IMR-90 (cell line): ENCODE data around the gene BEAN1. TPM values are rescaled to one million over a fixed set of nuclear protein-coding genes. Genes with fewer than 3 reads are reported as not detected.

Source experiments
- ATAC-seq: fragments of 200-7000 bp; cut with Tn5 transposase; 2 replicates; pipeline ENCODE4 v1.9.1; 2020; ENCODE audit warnings: low read depth, mild to moderate bottlenecking, moderate library complexity
- BruUV-seq: library from RNA; stranded (reverse); fragments of 400-500 nt; replicated peaks from 2 replicates; lab custom pipeline; 2021; lab: Mats Ljungman, UMichigan
- CTCF ChIA-PET: fragments of 300-600 bp; formaldehyde crosslinking; extraction: SDS; loops from one replicate; lab custom pipeline; 2021; ENCODE audit warnings: antibody characterized with exemption; lab: Yijun Ruan, JAX
- POLR2A ChIA-PET: fragments of 300-600 bp; sonication (Branson Sonifier 250); formaldehyde crosslinking; loops from one replicate; lab custom pipeline; 2022; ENCODE audit warnings: antibody characterized with exemption; ENCODE audit not compliant: unreplicated experiment; lab: Charles Lee
- DNase-seq: peaks from one replicate; pipeline ENCODE4 v3.0.0; 2013
- H2AFZ ChIP-seq: replicated peaks from 2 replicates; pipeline ENCODE3; 2013; ENCODE audit warnings: low read length, mild to moderate bottlenecking; ENCODE audit not compliant: poor library complexity
- H2AK5ac ChIP-seq: 2 replicates; pipeline ENCODE4 v1.6.1; 2013; ENCODE audit warnings: low read depth, low read length, inconsistent platforms
- H2AK9ac ChIP-seq: replicated peaks from 2 replicates; pipeline ENCODE3; 2013; ENCODE audit warnings: mild to moderate bottlenecking, low read depth, low read length, moderate library complexity; ENCODE audit not compliant: poor library complexity
- H2BK120ac ChIP-seq: 2 replicates; pipeline ENCODE4 v1.6.1; 2013; ENCODE audit warnings: low read depth, low read length, inconsistent platforms
- H2BK15ac ChIP-seq: 3 replicates; pipeline ENCODE4 v1.6.1; 2013; ENCODE audit warnings: low read depth, low read length, inconsistent platforms
- H2BK20ac ChIP-seq: 2 replicates; pipeline ENCODE4 v1.6.1; 2013; ENCODE audit warnings: low read depth, mild to moderate bottlenecking, inconsistent platforms, low read length, moderate library complexity
- H2BK5ac ChIP-seq: 2 replicates; pipeline ENCODE4 v1.6.1; 2013; ENCODE audit warnings: mild to moderate bottlenecking, low read depth, low read length, inconsistent platforms; ENCODE audit not compliant: poor library complexity, severe bottlenecking
- H3K14ac ChIP-seq: replicated peaks from 2 replicates; pipeline ENCODE4 v1.6.1; 2013; ENCODE audit warnings: low read depth, low read length, inconsistent platforms
- H3K18ac ChIP-seq: 2 replicates; pipeline ENCODE4 v1.6.1; 2013; ENCODE audit warnings: low read depth, low read length, control low read depth
- H3K23ac ChIP-seq: 2 replicates; pipeline ENCODE4 v1.6.1; 2013; ENCODE audit warnings: low read depth, low read length, inconsistent platforms
- H3K27ac ChIP-seq: 2 replicates; pipeline ENCODE4 v1.5.1; 2013; ENCODE audit warnings: mild to moderate bottlenecking, control low read depth, low read length; ENCODE audit not compliant: insufficient read depth
- H3K27me3 ChIP-seq: 2 replicates; pipeline ENCODE4 v1.6.1; 2013; ENCODE audit warnings: low read length; ENCODE audit not compliant: control insufficient read depth, insufficient read depth
- H3K36me3 ChIP-seq: 2 replicates; pipeline ENCODE4 v1.6.1; 2013; ENCODE audit warnings: low read length, mixed read lengths; ENCODE audit not compliant: control insufficient read depth, insufficient read depth
- H3K4ac ChIP-seq: 2 replicates; pipeline ENCODE4 v1.6.1; 2013; ENCODE audit warnings: low read depth, low read length, inconsistent platforms
- H3K4me1 ChIP-seq: 2 replicates; pipeline ENCODE4 v1.6.1; 2013; ENCODE audit warnings: low read length, mixed read lengths; ENCODE audit not compliant: control insufficient read depth, insufficient read depth
- H3K4me2 ChIP-seq: 2 replicates; pipeline ENCODE4 v1.6.1; 2013; ENCODE audit warnings: low read depth, mild to moderate bottlenecking, control low read depth, low read length, moderate library complexity
- H3K4me3 ChIP-seq: 2 replicates; pipeline ENCODE4 v1.5.1; 2013; ENCODE audit warnings: low read depth, mild to moderate bottlenecking, control low read depth, low read length, moderate library complexity; ENCODE audit not compliant: insufficient read depth
- H3K56ac ChIP-seq: 2 replicates; pipeline ENCODE4 v1.6.1; 2013; ENCODE audit warnings: low read length, inconsistent platforms; ENCODE audit not compliant: insufficient read depth; ENCODE audit errors: extremely low read depth
- H3K79me1 ChIP-seq, 2 experiments: 2 replicates each; pipeline ENCODE4 v1.6.1; 2013; ENCODE audit warnings: low read length in 2 of 2, inconsistent platforms in 1 of 2, low read depth in 1 of 2
- H3K9ac ChIP-seq: 2 replicates; pipeline ENCODE4 v1.6.1; 2013; ENCODE audit warnings: low read depth, low read length, control low read depth
- H3K9me1 ChIP-seq: 2 replicates; pipeline ENCODE4 v1.6.1; 2013; ENCODE audit warnings: low read length, inconsistent platforms; ENCODE audit not compliant: insufficient read depth
- H3K9me3 ChIP-seq: 2 replicates; pipeline ENCODE4 v1.6.1; 2013; ENCODE audit warnings: low read length; ENCODE audit not compliant: control insufficient read depth, insufficient read depth
- H4K20me1 ChIP-seq: 2 replicates; pipeline ENCODE4 v1.6.1; 2013; ENCODE audit warnings: low read length, inconsistent platforms; ENCODE audit not compliant: insufficient read depth
- H4K5ac ChIP-seq: 2 replicates; pipeline ENCODE4 v1.6.1; 2013; ENCODE audit warnings: mild to moderate bottlenecking, low read depth, low read length, control low read depth
- H4K8ac ChIP-seq, 2 experiments: 2 replicates each; pipeline ENCODE4 v1.6.1; 2013; ENCODE audit warnings: low read depth in 2 of 2, low read length in 2 of 2, control low read depth in 1 of 2, inconsistent platforms in 1 of 2
- H4K91ac ChIP-seq: 2 replicates; pipeline ENCODE4 v1.6.1; 2013; ENCODE audit warnings: low read depth, low read length, inconsistent platforms; ENCODE audit not compliant: insufficient read depth
- BHLHE40 ChIP-seq: fragments of 150-350 bp; IDR thresholded peaks from 2 replicates; pipeline ENCODE4 v1.6.1; 2016; ENCODE audit warnings: mild to moderate bottlenecking, low read depth, low read length
- CEBPB ChIP-seq: IDR thresholded peaks from 2 replicates; pipeline ENCODE4 v1.6.1; 2012; ENCODE audit warnings: low read depth, low read length, improper control_type of control experiment
- FOS ChIP-seq: fragments of 150-350 bp; IDR thresholded peaks from 2 replicates; pipeline ENCODE4 v1.6.1; 2016; ENCODE audit warnings: low read depth, low read length
- MAFK ChIP-seq: IDR thresholded peaks from 2 replicates; pipeline ENCODE4 v1.6.1; 2012; ENCODE audit warnings: low read depth, low read length, improper control_type of control experiment
- NFE2L2 ChIP-seq: fragments of 150-350 bp; IDR thresholded peaks from 2 replicates; pipeline ENCODE4 v1.6.1; 2016; ENCODE audit warnings: low read depth, mild to moderate bottlenecking, low read length
- POLR2A ChIP-seq: IDR thresholded peaks from 2 replicates; pipeline ENCODE4 v1.6.1; 2012; ENCODE audit warnings: mild to moderate bottlenecking, low read depth, low read length
- RAD21 ChIP-seq: IDR thresholded peaks from 2 replicates; pipeline ENCODE4 v1.6.1; 2012; ENCODE audit warnings: low read length, improper control_type of control experiment
- SMC3 ChIP-seq: fragments of 150-350 bp; IDR thresholded peaks from 2 replicates; pipeline ENCODE4 v1.6.1; 2016; ENCODE audit warnings: low read depth, mild to moderate bottlenecking, antibody characterized with exemption, low read length, moderate library complexity
- WGBS, 2 experiments: methylation state at CpG; one replicate each; pipeline versions ENCODE4 v1.1.5 to v1.1.7; 2013; ENCODE audit warnings: missing lambda C conversion rate in 2 of 2; ENCODE audit not compliant: insufficient read length in 1 of 2; ENCODE audit errors: extremely low coverage in 2 of 2; 5-methylcytosine and 5-hydroxymethylcytosine counted together
- dilution Hi-C: fragments of 300-500 bp; cut with HindIII; formaldehyde crosslinking; loops from one replicate; pipeline ENCODE4 v1.14.3; 2018; ENCODE audit warnings: low sequenced_read_pairs; ENCODE audit not compliant: unreplicated experiment
- in situ Hi-C: fragments of 300-500 bp; cut with MboI; formaldehyde crosslinking; loops from 3 replicates; pipeline ENCODE4 v1.14.3; 2019; ENCODE audit warnings: low sequenced_read_pairs, inconsistent platforms, mixed read lengths
- intact Hi-C: fragments of 100-400 bp; cut with micrococcal nuclease; formaldehyde crosslinking; loops from 2 replicates; pipeline ENCODE4 v1.10.0; 2022
- polyA plus RNA-seq, 3 experiments: library from polyadenylated mRNA; depleted of rRNA; stranded (reverse); fragments of >200 nt; gene quantifications; 2 replicates each; pipeline ENCODE4 v1.2.3, GENCODE V29; 2012; ENCODE audit warnings: low replicate concordance in 1 of 3
- total RNA-seq: library from RNA; depleted of rRNA; stranded (reverse); fragments of >200 nt; gene quantifications from 2 replicates; pipeline ENCODE4 v1.2.3, GENCODE V29; 2012
- TF ChIP-seq, protein P1 (sequence below): fragments of 150-350 bp; IDR thresholded peaks from 2 replicates; pipeline ENCODE4 v1.6.1; 2016; ENCODE audit warnings: low read depth, mild to moderate bottlenecking, low read length, moderate library complexity, borderline replicate concordance

BEAN1 gene
- total and polyA plus RNA-seq, 2 of the 4 experiments (the other 2 are of a cell fraction), result not detected

DNA sequence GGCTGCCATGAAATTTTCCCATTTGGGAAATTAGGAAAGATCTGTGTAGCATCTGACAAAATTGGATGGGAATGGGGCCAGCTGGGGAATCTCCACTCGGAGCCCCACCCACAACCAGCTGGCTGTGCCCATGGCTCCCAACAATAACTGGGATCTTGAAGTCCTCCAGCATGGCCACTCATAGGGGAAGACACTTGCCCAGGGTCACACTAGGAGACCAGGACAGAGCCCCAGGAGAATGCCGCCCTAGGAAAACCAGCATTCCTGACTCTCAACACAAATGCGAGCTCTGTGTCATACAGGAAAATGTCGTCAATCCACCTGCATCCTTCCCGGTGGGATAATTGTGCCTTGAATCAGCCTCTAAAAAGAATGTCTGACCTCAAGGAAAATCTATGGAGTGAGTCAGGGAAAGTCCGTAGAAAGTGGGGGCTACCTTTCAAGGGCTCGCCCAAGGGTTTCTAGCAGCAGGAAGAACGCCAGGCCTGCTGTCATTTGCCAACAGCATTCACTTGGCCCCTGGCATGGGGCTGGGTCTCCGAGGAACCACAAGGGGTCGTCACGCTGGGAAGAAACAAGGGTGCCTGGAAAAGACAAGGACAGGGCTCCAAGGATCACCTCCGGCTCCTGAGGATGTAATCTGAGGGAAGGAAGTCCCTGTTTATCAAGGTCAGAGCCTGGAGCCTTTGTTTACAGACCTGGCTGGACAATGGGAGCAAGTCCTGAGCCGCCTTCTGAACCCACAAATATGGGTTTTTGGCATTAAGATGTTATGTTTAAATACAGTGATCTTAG, 44.7 kb upstream of the BEAN1 start:
- Histone ChIP-seq H3K27ac (peak overlapping the region; percentile 25; the same call in 1 of the 2 replicates), H2BK20ac (peak overlapping the region; percentile 46), H3K4me3 (no peak overlapping the region), H2AK9ac (peak overlapping the region; percentile 69), H2BK5ac (peak overlapping the region; percentile 66), H2BK15ac (no peak overlapping the region), H3K4me2 (peak overlapping the region; percentile 48; the same call in 1 of the 2 replicates), H3K27me3 (peaks cover 14% of the 10 kb centered on the region; the same call in 1 of the 2 replicates), H4K91ac (no peak overlapping the region; the same call in 1 of the 2 replicates), H3K4me1 (peaks cover 10% of the 10 kb centered on the region), H3K56ac (no peak overlapping the region), H4K5ac (peak overlapping the region; percentile 36; the same call in 1 of the 2 replicates), H3K79me1 (no peaks in the 10 kb centered on the region), H3K18ac (peak overlapping the region; percentile 28; the same call in 1 of the 2 replicates), H2AFZ (peak overlapping the region; percentile 71), H3K36me3 (no peaks in the 10 kb centered on the region), H4K20me1 (no peaks in the 10 kb centered on the region), H3K9me3 (no peaks in the 10 kb centered on the region), H4K8ac (peak overlapping the region; percentile 20 to 63; a peak in 2 of 4 replicates), H3K14ac (peak overlapping the region; percentile 20; the same call in 1 of the 2 replicates), H3K23ac (no peak overlapping the region; the same call in 1 of the 2 replicates), H2AK5ac (peak overlapping the region; percentile 29), H3K4ac (peak overlapping the region; percentile 30), H3K9ac (no peak overlapping the region), H2BK120ac (peak overlapping the region; percentile 81), H3K9me1 (peaks cover 9% of the 10 kb centered on the region)
- DNase-seq (peak; percentile 92), ATAC-seq (peak; percentile 12; the same call in 1 of the 2 replicates)
- ChIA-PET POLR2A (no interaction called here), CTCF (no interaction called here)
- dilution Hi-C loops (no loop called here), intact Hi-C loops (no loop called here), in situ Hi-C loops (no loop called here)
- 88% methylated on average over 3 of the region's 13 CpGs; no CpG with 5 or more reads in 1 of the 2 experiments for WGBS, 2 experiments
- BruUV-seq, result no TSS peak
- TF ChIP-seq SMC3, result no peak
- no peak for TF ChIP-seq BHLHE40
- TF ChIP-seq CEBPB, result no peak
- TF ChIP-seq MAFK, result no peak
- peak; percentile 31; the same call in 1 of the 2 replicates for TF ChIP-seq FOS
- TF ChIP-seq RAD21, result no peak
- TF ChIP-seq POLR2A, result peak; percentile 16; the same call in 1 of the 2 replicates
- no peak for TF ChIP-seq NFE2L2
- TF ChIP-seq, protein P1, sequence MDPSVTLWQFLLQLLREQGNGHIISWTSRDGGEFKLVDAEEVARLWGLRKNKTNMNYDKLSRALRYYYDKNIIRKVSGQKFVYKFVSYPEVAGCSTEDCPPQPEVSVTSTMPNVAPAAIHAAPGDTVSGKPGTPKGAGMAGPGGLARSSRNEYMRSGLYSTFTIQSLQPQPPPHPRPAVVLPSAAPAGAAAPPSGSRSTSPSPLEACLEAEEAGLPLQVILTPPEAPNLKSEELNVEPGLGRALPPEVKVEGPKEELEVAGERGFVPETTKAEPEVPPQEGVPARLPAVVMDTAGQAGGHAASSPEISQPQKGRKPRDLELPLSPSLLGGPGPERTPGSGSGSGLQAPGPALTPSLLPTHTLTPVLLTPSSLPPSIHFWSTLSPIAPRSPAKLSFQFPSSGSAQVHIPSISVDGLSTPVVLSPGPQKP, result no peak
